H1 (cell line): ENCODE results near the gene INF2. TPM values are rescaled to one million over a fixed set of nuclear protein-coding genes. Genes with fewer than 3 reads are reported as not detected.

Experiments
- CTCF ChIA-PET: fragments of 300-600 bp; sonication (Branson Sonifier 250); formaldehyde crosslinking; loops from one replicate; lab custom pipeline; 2021; ENCODE audit not compliant: partially characterized antibody; lab: Charles Lee
- POLR2A ChIA-PET: fragments of 300-600 bp; sonication (Branson Sonifier 250); formaldehyde crosslinking; loops from one replicate; lab custom pipeline; 2021; ENCODE audit warnings: inconsistent platforms; ENCODE audit not compliant: partially characterized antibody; lab: Charles Lee
- DNase-seq, 2 experiments: peaks; one replicate each; pipeline versions ENCODE4 v3.0.0 to v3.0.0-alpha.2; 2010 to 2022; ENCODE audit warnings: low spot score in 2 of 2, low read depth in 1 of 2, mixed read lengths in 1 of 2
- FAIRE-seq: peaks from 2 replicates; lab custom pipeline; 2011; peaks lifted over from hg19 to GRCh38; lab: Jason Lieb, UNC
- H2AFZ ChIP-seq: 2 replicates; pipeline ENCODE4 v1.8.1; 2012; ENCODE audit warnings: low read length, inconsistent platforms
- H2AK5ac ChIP-seq: 2 replicates; pipeline ENCODE4 v1.6.1; 2013; ENCODE audit warnings: low read depth, low read length
- H2BK120ac ChIP-seq: replicated peaks from 2 replicates; pipeline ENCODE3; 2013; ENCODE audit warnings: low read depth, low read length, inconsistent platforms
- H2BK12ac ChIP-seq: 2 replicates; pipeline ENCODE4 v1.6.1; 2013; ENCODE audit warnings: low read depth, low read length
- H2BK15ac ChIP-seq: 2 replicates; pipeline ENCODE4 v1.6.1; 2013; ENCODE audit warnings: low read length
- H2BK20ac ChIP-seq: 2 replicates; pipeline ENCODE4 v1.6.1; 2013; ENCODE audit warnings: low read length
- H2BK5ac ChIP-seq: 2 replicates; pipeline ENCODE4 v1.6.1; 2013; ENCODE audit warnings: low read depth, low read length
- H3K14ac ChIP-seq: 2 replicates; pipeline ENCODE4 v1.6.1; 2013; ENCODE audit warnings: inconsistent platforms; ENCODE audit not compliant: insufficient read length
- H3K18ac ChIP-seq: 2 replicates; pipeline ENCODE4 v1.6.1; 2013; ENCODE audit warnings: low read length; ENCODE audit errors: extremely low read depth
- H3K23ac ChIP-seq: 2 replicates; pipeline ENCODE4 v1.6.1; 2013; ENCODE audit warnings: inconsistent platforms; ENCODE audit not compliant: insufficient read length
- H3K23me2 ChIP-seq: 2 replicates; pipeline ENCODE4 v1.6.1; 2013; ENCODE audit warnings: low read depth, low read length
- H3K27ac ChIP-seq: 2 replicates; pipeline ENCODE4 v1.6.1; 2011; ENCODE audit warnings: low read depth, low read length, inconsistent platforms
- H3K27me3 ChIP-seq, 4 experiments: replicated peaks in 1 of 4; 1 replicate in 1 of 4; 2 replicates in 3 of 4; pipeline versions ENCODE4 v1.6.1 to v1.8.1; 2011 to 2013; ENCODE audit warnings: low read length in 3 of 4, mild to moderate bottlenecking in 3 of 4, inconsistent platforms in 2 of 4, mixed read lengths in 2 of 4, moderate library complexity in 1 of 4; ENCODE audit not compliant: control insufficient read depth in 3 of 4, insufficient read depth in 3 of 4; ENCODE audit errors: extremely low read depth in 1 of 4
- H3K36me3 ChIP-seq, 4 experiments: 2 replicates each; pipeline versions ENCODE4 v1.6.1 to v1.8.1; 2011 to 2013; ENCODE audit warnings: mild to moderate bottlenecking in 4 of 4, low read length in 3 of 4, moderate library complexity in 2 of 4, control low read depth in 1 of 4, inconsistent platforms in 1 of 4; ENCODE audit not compliant: insufficient read depth in 4 of 4, control insufficient read depth in 2 of 4
- H3K4ac ChIP-seq: replicated peaks from 2 replicates; pipeline ENCODE3; 2013; ENCODE audit warnings: low read length, low read depth, mixed read lengths, inconsistent platforms; ENCODE audit not compliant: insufficient read length
- H3K4me1 ChIP-seq, 4 experiments: replicated peaks in 1 of 4; 1 replicate in 1 of 4; 2 replicates in 3 of 4; pipeline versions ENCODE4 v1.6.1 to v1.8.1; 2011 to 2013; ENCODE audit warnings: low read length in 3 of 4, inconsistent platforms in 2 of 4, mixed read lengths in 1 of 4; ENCODE audit not compliant: insufficient read depth in 4 of 4, control insufficient read depth in 3 of 4
- H3K4me2 ChIP-seq, 2 experiments: 2 replicates each; pipeline versions ENCODE4 v1.6.1 to v1.8.1; 2011 to 2013; ENCODE audit warnings: low read depth in 2 of 2, low read length in 2 of 2, control low read depth in 1 of 2, inconsistent platforms in 1 of 2, mild to moderate bottlenecking in 1 of 2; ENCODE audit not compliant: insufficient read depth in 1 of 2
- H3K4me3 ChIP-seq, 4 experiments: fragments of 200-600, 300-600 bp in 1 of 4; sonication (generic), shearing (Covaris generic), sonication (Bioruptor Twin) in 1 of 4; 2 replicates each; pipeline versions ENCODE4 v1.5.1 to v1.8.1; 2011 to 2016; ENCODE audit warnings: low read length in 4 of 4, low read depth in 3 of 4, control low read depth in 2 of 4, inconsistent platforms in 2 of 4, mild to moderate bottlenecking in 2 of 4, mixed read lengths in 1 of 4, moderate library complexity in 1 of 4; ENCODE audit not compliant: insufficient read depth in 2 of 4; ENCODE audit errors: extremely low read depth in 1 of 4
- H3K56ac ChIP-seq: replicated peaks from 2 replicates; pipeline ENCODE3; 2013; ENCODE audit warnings: low read depth, mild to moderate bottlenecking, mixed read lengths, low read length, inconsistent platforms; ENCODE audit not compliant: insufficient read length
- H3K79me1 ChIP-seq: 2 replicates; pipeline ENCODE4 v1.6.1; 2013; ENCODE audit warnings: low read depth, low read length, control low read depth
- H3K79me2 ChIP-seq, 2 experiments: 2 replicates each; pipeline versions ENCODE4 v1.6.1 to v1.8.1; 2012 to 2013; ENCODE audit warnings: low read length in 2 of 2, mild to moderate bottlenecking in 2 of 2, inconsistent platforms in 1 of 2; ENCODE audit not compliant: insufficient read depth in 2 of 2, control insufficient read depth in 1 of 2
- H3K9ac ChIP-seq, 4 experiments: replicated peaks in 1 of 4; 1 replicate in 1 of 4; 2 replicates in 3 of 4; pipeline versions ENCODE4 v1.6.1 to v1.8.1; 2011 to 2013; ENCODE audit warnings: low read depth in 3 of 4, low read length in 3 of 4, control low read depth in 2 of 4, mild to moderate bottlenecking in 2 of 4, moderate library complexity in 2 of 4, inconsistent platforms in 1 of 4; ENCODE audit errors: extremely low read depth in 1 of 4
- H3K9me3 ChIP-seq, 2 experiments: 2 replicates each; pipeline versions ENCODE4 v1.6.1 to v1.8.1; 2012 to 2013; ENCODE audit warnings: mild to moderate bottlenecking in 2 of 2, moderate library complexity in 2 of 2, control low read depth in 1 of 2, inconsistent platforms in 1 of 2, low read depth in 1 of 2, low read length in 1 of 2, mixed read lengths in 1 of 2; ENCODE audit not compliant: insufficient read depth in 2 of 2
- H4K20me1 ChIP-seq, 2 experiments: replicated peaks in 1 of 2; 2 replicates each; pipeline versions ENCODE3 to v1.8.1; 2011 to 2013; ENCODE audit warnings: inconsistent platforms in 2 of 2, low read length in 2 of 2, mild to moderate bottlenecking in 1 of 2; ENCODE audit not compliant: insufficient read depth in 2 of 2, control insufficient read depth in 1 of 2
- H4K5ac ChIP-seq: 2 replicates; pipeline ENCODE4 v1.6.1; 2013; ENCODE audit warnings: low read length, low read depth, mixed read lengths, inconsistent platforms; ENCODE audit not compliant: insufficient read length
- H4K8ac ChIP-seq: 2 replicates; pipeline ENCODE4 v1.8.0; 2013; ENCODE audit warnings: mild to moderate bottlenecking, moderate library complexity, low read length, inconsistent platforms; ENCODE audit not compliant: insufficient read depth; ENCODE audit errors: extremely low read depth
- H4K91ac ChIP-seq: replicated peaks from 2 replicates; pipeline ENCODE3; 2013; ENCODE audit warnings: low read length, mixed read lengths, inconsistent platforms; ENCODE audit not compliant: insufficient read length
- BRCA1 ChIP-seq: IDR thresholded peaks from 2 replicates; pipeline ENCODE4 v1.6.1; 2012; ENCODE audit warnings: low read depth, low read length, improper control_type of control experiment
- CBX8 ChIP-seq: fragments of 300-800, 300-1000 bp; sonication (generic); IDR thresholded peaks from 2 replicates; pipeline ENCODE4 v1.7.1; 2016; ENCODE audit warnings: low read depth, low read length, borderline replicate concordance
- CHD1 ChIP-seq: IDR thresholded peaks from 2 replicates; pipeline ENCODE4 v1.6.1; 2012; ENCODE audit warnings: low read depth, low read length, improper control_type of control experiment
- CTBP2 ChIP-seq: IDR thresholded peaks from 2 replicates; pipeline ENCODE4 v1.7.0; 2011; ENCODE audit warnings: borderline replicate concordance, mild to moderate bottlenecking, moderate library complexity, mixed read lengths, low read length; ENCODE audit not compliant: insufficient read depth, insufficient read length
- EP300 ChIP-seq, 2 experiments: IDR thresholded peaks; 1 replicate in 1 of 2; 2 replicates in 1 of 2; pipeline ENCODE4 v1.6.1; 2011 to 2012; ENCODE audit warnings: low read depth in 2 of 2, low read length in 2 of 2, mild to moderate bottlenecking in 2 of 2, borderline replicate concordance in 1 of 2, inconsistent platforms in 1 of 2, moderate library complexity in 1 of 2
- EZH2 ChIP-seq: fragments of 200-600 bp; sonication (generic); IDR thresholded peaks from 2 replicates; pipeline ENCODE4 v1.7.1; 2012; ENCODE audit warnings: low read depth, mild to moderate bottlenecking, moderate library complexity, low read length, inconsistent platforms; ENCODE audit not compliant: severe bottlenecking
- JUN ChIP-seq: IDR thresholded peaks from 2 replicates; pipeline ENCODE4 v1.6.1; 2011; ENCODE audit warnings: low read depth, mild to moderate bottlenecking, improper control_type of control experiment, low read length
- KDM4A ChIP-seq: IDR thresholded peaks from one replicate; pipeline ENCODE4 v1.7.1; 2012; ENCODE audit warnings: low read depth, mild to moderate bottlenecking, moderate library complexity, low read length, inconsistent platforms; ENCODE audit not compliant: severe bottlenecking
- SAP30 ChIP-seq: fragments of 300-600 bp; sonication (generic); IDR thresholded peaks from 2 replicates; pipeline ENCODE4 v1.7.1; 2012; ENCODE audit warnings: low read length, moderate library complexity, mild to moderate bottlenecking, inconsistent platforms; ENCODE audit not compliant: insufficient read depth, insufficient replicate concordance
- SP1 ChIP-seq: IDR thresholded peaks from 2 replicates; pipeline ENCODE4 v1.6.1; 2011; ENCODE audit warnings: low read depth, low read length
- TAF1 ChIP-seq: IDR thresholded peaks from 2 replicates; pipeline ENCODE4 v1.6.1; 2011; ENCODE audit warnings: mild to moderate bottlenecking, low read depth, low read length
- ZNF274 ChIP-seq: IDR thresholded peaks from 2 replicates; pipeline ENCODE4 v1.7.0; 2012; ENCODE audit warnings: low read length, borderline replicate concordance; ENCODE audit errors: extremely low read depth
- WGBS, 2 experiments: shearing (Covaris generic) in 1 of 2; methylation state at CpG; one replicate each; pipeline versions ENCODE4 v1.1.6 to v1.1.7; 2013 to 2015; ENCODE audit warnings: low lambda C conversion rate in 2 of 2, mixed read lengths in 2 of 2, inconsistent platforms in 1 of 2, low coverage in 1 of 2, missing lambda C conversion rate in 1 of 2; ENCODE audit not compliant: insufficient replicate concordance in 2 of 2, insufficient coverage in 1 of 2, insufficient read length in 1 of 2; ENCODE audit errors: extremely low coverage in 1 of 2, missing lambda C conversion rate in 1 of 2; 5-methylcytosine and 5-hydroxymethylcytosine counted together
- polyA plus RNA-seq, 7 experiments: library from polyadenylated mRNA; depleted of rRNA in 3 of 7; stranded (reverse) in 5 of 7; unstranded in 2 of 7; fragments of >200 nt in 5 of 7; fragments of 200-250 nt in 2 of 7; gene quantifications; 1 replicate in 5 of 7; 2 replicates in 1 of 7; 4 replicates in 1 of 7; pipeline versions ENCODE4 v1.2.1 to v1.2.3, GENCODE V29; 2011 to 2013; ENCODE audit warnings: missing spikeins in 2 of 7, mixed read lengths in 2 of 7
- total RNA-seq: library from RNA; stranded (reverse); fragmentation: NEBNext Ultra II Directional; extraction: Animal tissue kit (Norgen Biotek cat#: 25700); gene quantifications from 2 replicates; pipeline ENCODE4 v1.2.1, GENCODE V29; 2021
- TF ChIP-seq, protein P1 (sequence below): IDR thresholded peaks from 2 replicates; pipeline ENCODE4 v1.6.1; 2012; ENCODE audit warnings: inconsistent platforms

INF2 gene
- total and polyA plus RNA-seq, 2 of the 8 experiments (the other 6 are each of a cell fraction or from before 2014, with no cell fraction given), result 29.1 to 59.5 TPM

DNA sequence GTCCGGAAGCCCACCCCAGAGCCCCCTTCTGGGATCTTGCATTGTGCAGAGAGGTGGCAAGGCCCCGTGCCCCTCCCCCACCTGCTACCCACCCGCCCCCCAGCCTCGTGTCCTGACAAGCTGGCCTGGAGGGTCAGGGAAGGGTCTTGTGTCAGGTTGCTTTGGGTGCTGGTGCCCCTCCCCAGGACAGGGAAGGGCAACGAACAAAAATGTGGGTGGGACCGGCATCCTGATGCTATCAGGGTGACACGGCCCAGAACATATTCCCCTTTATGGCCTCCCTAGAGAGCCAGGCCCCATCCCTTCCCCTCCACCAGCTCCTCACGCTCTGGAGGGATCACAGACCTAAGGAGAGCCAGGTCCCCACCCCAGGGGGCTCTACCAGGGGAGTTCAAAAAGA, 46.1 kb upstream of the INF2 start:
- Histone ChIP-seq H3K9me3 (peaks cover 3% of the 10 kb centered on the region in 2 experiments; a peak in 3 of 4 replicates), H2BK12ac (no peak overlapping the region), H3K56ac (no peak overlapping the region), H3K4me2 (no peak overlapping the region), H3K18ac (no peak overlapping the region), H3K36me3 (no peaks in the 10 kb centered on the region; a peak in 2 of 8 replicates), H2BK20ac (no peak overlapping the region), H3K23ac (no peak overlapping the region), H3K79me1 (no peaks in the 10 kb centered on the region), H2AK5ac (no peak overlapping the region), H2BK5ac (no peak overlapping the region), H4K91ac (no peak overlapping the region), H3K4me1 (no peaks in the 10 kb centered on the region), H2BK120ac (no peak overlapping the region), H3K9ac (no peak overlapping the region), H3K27ac (no peak overlapping the region), H4K5ac (no peak overlapping the region), H4K8ac (no peak overlapping the region), H3K23me2 (no peaks in the 10 kb centered on the region), H3K79me2 (no peaks in the 10 kb centered on the region), H3K4ac (no peak overlapping the region), H3K27me3 (no peaks in the 10 kb centered on the region; a peak in 1 of 7 replicates), H3K4me3 (no peak overlapping the region), H4K20me1 (no peaks in the 10 kb centered on the region), H3K14ac (no peak overlapping the region), H2BK15ac (no peak overlapping the region), H2AFZ (no peak overlapping the region)
- 82% methylated on average over 8 of the region's 8 CpGs; no CpG with 5 or more reads in 1 of the 2 experiments for WGBS, 2 experiments
- DNase-seq (no peak), FAIRE-seq (no peak)
- ChIA-PET CTCF (interaction anchor here (1.0 to 2.1 kb wide), 3 partner anchors 8 to 81 kb away, joined by 3 to 5 read pairs (median 3); partner anchors contain the start of gene ADSS1), POLR2A (no interaction called here)
- TF ChIP-seq KDM4A (no peak), CHD1 (no peak), EZH2 (no peak), BRCA1 (no peak), SAP30 (no peak), TAF1 (no peak), ZNF274 (no peak), JUN (no peak), EP300 (IDR thresholded peaks at IDR 0.05; ENCODE audit: borderline replicate concordance in 1 of 2, low read depth in 2 of 2, low read length in 2 of 2) (no peak), CTBP2 (no peak), CBX8 (no peak), SP1 (no peak)
- TF ChIP-seq, protein P1, sequence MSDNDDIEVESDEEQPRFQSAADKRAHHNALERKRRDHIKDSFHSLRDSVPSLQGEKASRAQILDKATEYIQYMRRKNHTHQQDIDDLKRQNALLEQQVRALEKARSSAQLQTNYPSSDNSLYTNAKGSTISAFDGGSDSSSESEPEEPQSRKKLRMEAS, result no peak
